Bladder microvascular endothelial cell (primary cell): ENCODE data around the gene CRLF1. TPM values are rescaled to one million over a fixed set of nuclear protein-coding genes. Genes with fewer than 3 reads are reported as not detected.

Experiments used
- total RNA-seq: library from RNA; depleted of rRNA; stranded (reverse); fragments of >200 nt; gene quantifications from 2 replicates; pipeline ENCODE4 v1.2.3, GENCODE V29; 2014

CRLF1 gene
- under 0.01 and 0.31 TPM in 2 replicates for total RNA-seq

GRCh38 chr19:18606281-18607225 is at the start of gene CRLF1:
CRLF1 (minus strand) TSS chr19:18606799; CDS start chr19:18606656, 143 bp downstream.

GRCh38 chr19:18636969-18637629 is 30.5 kb upstream of the CRLF1 start, which contains the start of gene KLHL26:
KLHL26 (plus strand) TSS chr19:18637028; CDS start chr19:18637055, 27 bp downstream.

GRCh38 chr19:18612772-18613588 is 6.4 kb upstream of the CRLF1 start, which contains the start of gene TMEM59L:
TMEM59L (plus strand) TSS chr19:18612870; CDS start chr19:18612959, 89 bp downstream.

GRCh38 chr19:18588611-18589379 is 17.8 kb downstream of the CRLF1 start, which contains the start of gene REX1BD:
REX1BD (plus strand) TSS chr19:18588798; CDS start chr19:18588802, 4 bp downstream.

GRCh38 chr19:18571564-18572344 is 34.8 kb downstream of the CRLF1 start, which contains the start of gene UBA52:
UBA52 (plus strand) TSS chr19:18571857; CDS start chr19:18573301, 1,444 bp downstream.

GRCh38 chr19:18557411-18558201 is 49.0 kb downstream of the CRLF1 start, which contains the start of gene KXD1:
KXD1 (plus strand) TSS chr19:18557870; CDS start chr19:18562057, 4,187 bp downstream.

Other genes starting within 250 kb of the CRLF1 start
- 54.4 and 214 TPM in 2 replicates for gene GDF15, start 220.6 kb downstream of the CRLF1 start, total RNA-seq
- gene LRRC25, start 209.2 kb downstream of the CRLF1 start, total RNA-seq: not detected in 2 replicates
- 46.1 and 56.0 TPM in 2 replicates for gene SSBP4, start 187.4 kb downstream of the CRLF1 start, total RNA-seq
- 28.7 and 74.6 TPM in 2 replicates for gene ISYNA1, start 168.7 kb downstream of the CRLF1 start, total RNA-seq
- 13.4 and 16.6 TPM in 2 replicates for gene ELL, start 84.7 kb downstream of the CRLF1 start, total RNA-seq
- gene FKBP8, start 63.2 kb downstream of the CRLF1 start, total RNA-seq: 142 and 161 TPM in 2 replicates
- 50.8 and 53.6 TPM in 2 replicates for gene KXD1, start 48.9 kb downstream of the CRLF1 start, total RNA-seq
- 765 and 812 TPM in 2 replicates for gene UBA52, start 34.9 kb downstream of the CRLF1 start, total RNA-seq
- 65.0 and 66.7 TPM in 2 replicates for gene REX1BD, start 18.0 kb downstream of the CRLF1 start, total RNA-seq
- 0.38 TPM in 1 of 2 replicates, not detected in the other for gene TMEM59L, start 6.1 kb upstream of the CRLF1 start, total RNA-seq
- gene KLHL26, start 30.2 kb upstream of the CRLF1 start, total RNA-seq: 1.5 and 9.9 TPM in 2 replicates
- gene CRTC1, start 76.9 kb upstream of the CRLF1 start, total RNA-seq: 0.97 and 2.0 TPM in 2 replicates
- gene COMP, start 184.5 kb upstream of the CRLF1 start, total RNA-seq: not detected in 2 replicates
- gene UPF1, start 225.2 kb upstream of the CRLF1 start, total RNA-seq: 42.3 and 120 TPM in 2 replicates